ENCODE results near the gene DCTN2.

Gene DCTN2

GRCh38 chr12:57552306-57552651, 5.3 kb upstream of the DCTN2 start:
- TF ChIP-seq CTCF (IDR thresholded peaks at IDR 0.05; ENCODE audit: low read depth, low read length): no peak
- DNase-seq: no peak
- no peaks in the 10 kb centered on the region for H3K9me3 ChIP-seq
- peak overlapping the region; percentile 15 for H3K4me3 ChIP-seq (ENCODE audit: low read depth, low read length)
- peaks cover 19% of the 10 kb centered on the region for H3K4me1 ChIP-seq
- H3K27me3 ChIP-seq: no peaks in the 10 kb centered on the region
- no peaks in the 10 kb centered on the region for H3K36me3 ChIP-seq

- no peaks in the 10 kb centered on the region for H3K36me3 ChIP-seq
- no peak for DNase-seq
- TF ChIP-seq CTCF (IDR thresholded peaks at IDR 0.05; ENCODE audit: low read depth, low read length): no peak
- H3K4me1 ChIP-seq: peaks cover 19% of the 10 kb centered on the region
- no peaks in the 10 kb centered on the region for H3K27me3 ChIP-seq
- no peaks in the 10 kb centered on the region for H3K9me3 ChIP-seq
- peak overlapping the region; percentile 15; the same call in 1 of the 2 replicates for H3K4me3 ChIP-seq (ENCODE audit: low read depth, low read length)
Observed at GRCh38 chr12:57551637-57552305, 4.8 kb upstream of the DCTN2 start.

GRCh38 chr12:57550641-57551549, 3.9 kb upstream of the DCTN2 start:
- TF ChIP-seq CTCF (IDR thresholded peaks at IDR 0.05; ENCODE audit: low read depth, low read length): no peak
- H3K27me3 ChIP-seq: no peaks in the 10 kb centered on the region
- no peak for DNase-seq
- H3K36me3 ChIP-seq: no peaks in the 10 kb centered on the region
- H3K4me3 ChIP-seq (ENCODE audit: low read depth, low read length): peak overlapping the region; percentile 89
- no peaks in the 10 kb centered on the region for H3K9me3 ChIP-seq
- peaks cover 19% of the 10 kb centered on the region for H3K4me1 ChIP-seq

GRCh38 chr12:57549909-57550640, 3.1 kb upstream of the DCTN2 start, which contains the start of gene KIF5A:
Gene KIF5A, plus strand, starts transcription at chr12:57550044. Its CDS starts 228 bp downstream, at chr12:57550272.
- peaks cover 19% of the 10 kb centered on the region for H3K4me1 ChIP-seq
- H3K9me3 ChIP-seq: no peaks in the 10 kb centered on the region
- 0 out of 2 replicates have a peak, but pooled peaks have one; percentile 18 for TF ChIP-seq CTCF (IDR thresholded peaks at IDR 0.05; ENCODE audit: low read depth, low read length)
- H3K4me3 ChIP-seq (ENCODE audit: low read depth, low read length): peak within 1 kb of the TSS; percentile 89
- no peaks in the 10 kb centered on the region; the same call in 1 of the 2 replicates for H3K36me3 ChIP-seq
- DNase-seq: peak; percentile 83
- no peaks in the 10 kb centered on the region for H3K27me3 ChIP-seq

GRCh38 chr12:57549203-57549908, 2.4 kb upstream of the DCTN2 start:
- peaks cover 19% of the 10 kb centered on the region for H3K4me1 ChIP-seq
- no peak for TF ChIP-seq CTCF (IDR thresholded peaks at IDR 0.05; ENCODE audit: low read depth, low read length)
- no peaks in the 10 kb centered on the region; the same call in 1 of the 2 replicates for H3K36me3 ChIP-seq
- H3K27me3 ChIP-seq: no peaks in the 10 kb centered on the region
- no peaks in the 10 kb centered on the region for H3K9me3 ChIP-seq
- peak overlapping the region; percentile 89 for H3K4me3 ChIP-seq (ENCODE audit: low read depth, low read length)
- no peak for DNase-seq

Measured in BE2C (cell line).